NT2/D1 (cell line): ENCODE measurements around the gene TXNDC2.

Source experiments
- YY1 ChIP-seq: IDR thresholded peaks from 2 replicates; pipeline ENCODE4 v1.6.1; 2011; ENCODE audit not compliant: insufficient read length, insufficient read depth
- ZNF274 ChIP-seq: IDR thresholded peaks from 2 replicates; pipeline ENCODE4 v1.6.1; 2011; ENCODE audit warnings: mild to moderate bottlenecking, low read depth, low read length

DNA sequence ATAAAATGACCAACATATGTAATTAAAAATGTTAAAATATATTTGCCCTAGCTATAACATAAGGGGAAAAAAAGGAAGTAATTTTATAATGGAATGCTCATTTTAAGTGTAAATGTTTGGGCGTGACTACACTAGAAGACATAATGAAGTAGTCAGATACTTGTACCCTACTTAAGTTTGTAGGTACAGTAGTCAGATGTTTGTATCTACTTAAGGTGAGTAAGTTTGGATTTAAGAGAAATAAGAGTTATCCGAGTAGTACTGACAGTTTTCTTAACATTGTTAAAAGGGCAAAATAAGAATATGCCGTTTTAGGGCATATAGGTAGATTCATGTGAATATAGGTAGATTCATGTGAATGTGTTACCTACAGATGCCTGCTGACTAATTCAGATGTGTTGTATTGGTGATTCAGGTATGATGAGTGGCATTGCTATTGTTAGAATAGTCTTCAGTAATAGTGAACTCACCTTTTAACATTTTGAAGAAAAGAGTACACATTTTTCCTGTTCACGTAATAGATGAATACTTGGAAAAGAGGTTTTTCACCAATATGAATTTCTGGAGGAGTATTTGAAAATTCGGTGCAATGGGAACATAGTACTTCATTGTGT is 43.0 kb downstream of the TXNDC2 start:
- TF ChIP-seq YY1 (no peak), ZNF274 (no peak)
